Panc1 (cell line): ENCODE results near the gene RNF125.

Source experiments
- CTCF ChIP-seq: fragments of 450-650 bp; IDR thresholded peaks from 2 replicates; pipeline ENCODE4 v1.5.1; 2017; ENCODE audit warnings: mild to moderate bottlenecking
- REST ChIP-seq, 2 experiments: IDR thresholded peaks; 2 replicates each; pipeline ENCODE4 v1.6.1; 2011 to 2012; ENCODE audit warnings: low read depth in 2 of 2, control low read depth in 1 of 2, low read length in 1 of 2, mild to moderate bottlenecking in 1 of 2, moderate library complexity in 1 of 2; ENCODE audit not compliant: insufficient read depth in 1 of 2

GRCh38 chr18:32093102-32093511 is 74.5 kb downstream of the RNF125 start:
- TF ChIP-seq CTCF, result no peak
- no peak for TF ChIP-seq REST (IDR thresholded peaks at IDR 0.05; ENCODE audit: insufficient read depth in 1 of 2, low read depth in 2 of 2, low read length in 1 of 2)
